HUDEP-2 (cell line): Measurements from ENCODE around the gene GPR55.

Experiments
- DNase-seq, 76 experiments: peaks; one replicate each; lab custom pipeline; 2025; ENCODE audit not compliant: unreplicated experiment in 76 of 76; lab: John Stamatoyannopoulos, UW

GPR55 gene

DNA sequence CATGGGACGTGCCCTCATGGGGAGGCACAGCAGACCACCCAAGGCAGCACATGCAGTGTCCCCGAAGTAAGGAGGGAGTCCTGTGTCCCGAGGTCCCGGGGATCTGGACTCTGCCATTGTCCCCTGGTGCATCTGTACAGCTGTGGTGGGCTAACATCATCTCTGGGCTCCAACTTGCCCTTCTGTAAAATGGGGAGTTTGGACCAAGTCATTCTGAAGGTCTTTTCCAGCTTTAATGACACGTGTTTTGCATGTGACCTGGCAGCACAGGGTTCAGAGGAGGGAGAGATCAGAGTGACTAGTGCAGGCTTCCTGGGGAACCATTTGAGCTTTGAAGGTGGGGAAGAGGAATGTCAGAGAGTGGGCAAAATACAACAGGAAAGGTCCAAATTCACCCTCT is 38.8 kb downstream of the GPR55 start:
- no peak for DNase-seq

DNA sequence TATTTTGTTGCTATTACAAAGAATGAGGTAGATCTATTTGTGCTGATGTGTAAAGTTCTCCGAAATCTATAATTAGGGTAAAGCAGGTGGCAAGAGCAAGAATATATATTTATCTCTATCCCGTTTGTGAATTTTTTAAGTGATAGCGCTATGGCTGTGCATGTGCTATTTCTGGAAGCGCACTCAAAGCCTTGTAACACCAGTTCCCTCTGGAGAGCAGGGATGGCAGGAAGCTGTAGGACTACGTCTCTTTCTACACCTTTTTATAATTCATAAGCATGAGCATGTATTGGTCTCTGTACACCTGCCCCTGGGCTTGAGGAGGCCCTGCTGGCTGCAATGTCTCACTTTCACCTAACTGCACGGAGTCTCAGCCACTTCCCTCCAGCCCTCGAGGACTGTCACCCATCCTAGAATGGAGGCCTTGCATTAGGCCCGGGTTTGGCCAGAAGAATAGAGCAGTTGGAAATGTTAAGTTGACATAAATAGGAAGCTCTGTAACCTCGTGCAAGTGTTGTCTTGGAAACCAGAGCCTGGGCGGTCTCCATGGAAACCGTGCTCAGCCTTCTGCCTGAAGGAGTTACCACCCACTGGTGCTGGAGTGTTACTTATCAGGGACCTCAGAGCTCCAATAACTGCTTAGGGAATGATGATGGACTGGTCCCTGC is 39.4 kb downstream of the GPR55 start:
- peak in 1 of 76 experiments; percentile 12 for DNase-seq

DNA sequence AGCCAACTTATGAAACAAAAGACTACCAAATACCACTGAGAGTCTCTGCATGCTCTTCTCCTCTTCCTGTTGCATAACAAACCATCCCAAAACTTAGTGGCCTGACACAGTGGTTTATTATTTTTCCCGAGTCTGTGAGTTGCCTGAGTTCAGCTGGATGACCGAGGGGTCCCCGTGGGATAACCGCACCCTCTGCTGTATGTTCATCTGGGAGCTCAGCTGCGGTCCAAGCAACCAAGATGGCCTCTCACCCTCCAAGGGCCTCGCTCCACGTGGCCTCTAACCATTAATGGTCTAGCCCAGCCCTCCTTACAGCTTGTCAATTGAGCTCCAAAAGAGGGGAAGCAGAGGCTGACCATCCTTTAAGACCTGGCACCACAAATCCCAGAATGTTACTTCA is 43.2 kb downstream of the GPR55 start:
- no peak for DNase-seq

DNA sequence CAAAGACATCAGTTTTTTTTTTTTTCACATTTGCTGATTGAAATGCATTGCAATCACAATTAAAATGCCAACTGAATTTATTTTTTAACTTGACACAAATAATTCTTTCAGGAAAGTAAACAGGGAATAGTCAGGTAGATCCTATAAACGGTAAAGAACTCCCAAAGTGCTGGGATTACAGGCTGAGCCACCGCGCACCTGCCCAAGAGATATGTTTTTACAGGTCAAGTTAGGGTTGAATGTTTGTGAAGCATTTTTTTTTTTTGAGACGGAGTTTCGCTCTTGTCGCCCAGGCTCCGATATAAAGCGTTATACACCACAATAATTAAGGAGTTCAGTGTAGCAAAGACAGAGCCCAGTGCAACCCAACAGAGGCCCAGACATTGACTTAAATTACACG is 45.2 kb downstream of the GPR55 start:
- no peak for DNase-seq

DNA sequence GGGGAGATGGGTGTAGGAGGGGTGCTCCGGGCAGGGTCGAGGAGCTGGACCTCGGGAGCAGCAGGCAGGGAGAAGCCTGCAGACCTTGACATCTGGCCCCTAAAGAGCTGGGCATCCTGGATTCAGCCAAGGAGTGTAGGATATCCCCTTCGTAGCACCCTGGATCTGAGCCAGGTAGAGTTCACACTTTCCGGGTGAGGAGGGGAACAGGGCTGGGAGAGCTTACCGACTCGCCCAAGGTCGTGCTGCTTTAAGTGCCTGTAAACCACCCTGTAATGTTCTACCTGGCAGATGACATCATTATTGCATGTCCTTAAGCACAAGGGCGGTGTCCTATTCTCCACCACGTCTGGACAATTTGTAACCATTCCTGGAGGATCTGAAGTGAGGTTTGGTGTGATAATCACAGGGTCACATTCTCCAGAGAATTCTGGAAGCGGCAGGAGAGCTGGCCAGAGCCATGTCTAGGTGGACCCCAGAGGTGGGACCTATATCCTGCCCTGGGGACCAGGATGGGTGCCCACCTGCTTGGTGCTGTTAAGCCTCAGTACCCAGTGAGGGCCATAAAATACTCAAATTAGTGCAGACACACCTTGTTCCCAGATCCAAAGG is 45.7 kb downstream of the GPR55 start:
- no peak for DNase-seq

DNA sequence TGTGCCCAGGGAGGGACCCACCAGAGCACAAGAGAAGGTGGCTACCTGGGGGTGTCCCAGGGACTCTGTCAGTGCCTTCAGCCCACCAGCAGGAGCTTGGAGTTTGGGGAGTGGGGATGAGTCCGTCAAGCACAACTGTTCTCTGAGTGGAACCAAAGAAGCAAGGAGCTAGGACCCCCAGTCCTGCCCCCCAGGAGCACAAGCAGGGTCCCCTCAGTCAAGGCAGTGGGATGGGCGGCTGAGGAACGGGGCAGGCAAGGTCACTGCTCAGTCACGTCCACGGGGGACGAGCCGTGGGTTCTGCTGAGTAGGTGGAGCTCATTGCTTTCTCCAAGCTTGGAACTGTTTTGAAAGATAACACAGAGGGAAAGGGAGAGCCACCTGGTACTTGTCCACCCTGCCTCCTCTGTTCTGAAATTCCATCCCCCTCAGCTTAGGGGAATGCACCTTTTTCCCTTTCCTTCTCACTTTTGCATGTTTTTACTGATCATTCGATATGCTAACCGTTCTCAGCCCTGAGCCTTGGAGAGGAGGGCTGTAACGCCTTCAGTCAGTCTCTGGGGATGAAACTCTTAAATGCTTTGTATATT is 46.3 kb downstream of the GPR55 start:
- no peak for DNase-seq

DNA sequence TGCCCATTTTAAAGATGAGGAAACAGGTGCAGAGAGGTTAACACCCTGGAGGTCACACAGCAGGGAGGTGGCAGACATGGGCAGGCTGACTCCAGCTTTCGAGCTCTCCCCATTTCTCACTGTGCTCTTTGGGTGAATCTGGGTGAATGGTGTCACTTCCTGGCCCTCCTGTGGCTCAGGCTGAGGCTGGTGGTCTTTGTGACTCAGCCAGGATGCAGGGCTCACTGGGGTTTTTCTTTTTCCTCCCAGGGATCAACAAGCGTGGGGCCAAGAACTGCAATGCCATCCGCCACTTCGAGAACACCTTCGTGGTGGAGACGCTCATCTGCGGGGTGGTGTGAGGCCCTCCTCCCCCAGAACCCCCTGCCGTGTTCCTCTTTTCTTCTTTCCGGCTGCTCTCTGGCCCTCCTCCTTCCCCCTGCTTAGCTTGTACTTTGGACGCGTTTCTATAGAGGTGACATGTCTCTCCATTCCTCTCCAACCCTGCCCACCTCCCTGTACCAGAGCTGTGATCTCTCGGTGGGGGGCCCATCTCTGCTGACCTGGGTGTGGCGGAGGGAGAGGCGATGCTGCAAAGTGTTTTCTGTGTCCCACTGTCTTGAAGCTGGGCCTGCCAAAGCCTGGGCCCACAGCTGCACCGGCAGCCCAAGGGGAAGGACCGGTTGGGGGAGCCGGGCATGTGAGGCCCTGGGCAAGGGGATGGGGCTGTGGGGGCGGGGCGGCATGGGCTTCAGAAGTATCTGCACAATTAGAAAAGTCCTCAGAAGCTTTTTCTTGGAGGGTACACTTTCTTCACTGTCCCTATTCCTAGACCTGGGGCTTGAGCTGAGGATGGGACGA is 47.1 kb downstream of the GPR55 start:
- no peak for DNase-seq

DNA sequence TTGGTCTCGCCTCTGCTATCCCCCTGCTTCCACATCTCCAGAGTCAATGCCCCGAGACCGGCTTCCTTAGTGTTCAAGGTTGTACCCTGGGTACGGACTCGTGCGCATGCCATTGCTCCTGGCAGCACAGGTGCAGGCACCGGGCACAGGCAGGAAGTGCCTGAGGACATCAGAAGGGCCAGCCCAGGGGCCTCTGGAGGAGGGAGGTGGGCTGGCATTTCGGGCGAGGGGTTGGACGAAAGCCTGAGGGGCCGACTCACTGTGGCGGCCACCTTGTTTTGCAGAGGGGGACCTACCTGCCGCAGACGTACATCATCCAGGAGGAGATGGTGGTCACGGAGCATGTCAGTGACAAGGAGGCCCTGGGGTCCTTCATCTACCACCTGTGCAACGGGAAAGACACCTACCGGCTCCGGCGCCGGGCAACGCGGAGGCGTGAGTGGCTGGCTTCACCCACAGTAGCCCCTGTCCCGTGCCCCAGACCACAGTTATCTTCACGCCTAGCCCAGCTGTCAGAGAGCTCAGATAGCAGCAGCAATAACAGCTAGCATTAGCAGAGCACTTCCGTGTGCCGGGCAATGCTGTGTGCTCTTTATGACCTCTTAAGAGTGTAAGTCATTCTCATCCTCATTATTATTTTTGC is 47.8 kb downstream of the GPR55 start:
- no peak for DNase-seq

DNA sequence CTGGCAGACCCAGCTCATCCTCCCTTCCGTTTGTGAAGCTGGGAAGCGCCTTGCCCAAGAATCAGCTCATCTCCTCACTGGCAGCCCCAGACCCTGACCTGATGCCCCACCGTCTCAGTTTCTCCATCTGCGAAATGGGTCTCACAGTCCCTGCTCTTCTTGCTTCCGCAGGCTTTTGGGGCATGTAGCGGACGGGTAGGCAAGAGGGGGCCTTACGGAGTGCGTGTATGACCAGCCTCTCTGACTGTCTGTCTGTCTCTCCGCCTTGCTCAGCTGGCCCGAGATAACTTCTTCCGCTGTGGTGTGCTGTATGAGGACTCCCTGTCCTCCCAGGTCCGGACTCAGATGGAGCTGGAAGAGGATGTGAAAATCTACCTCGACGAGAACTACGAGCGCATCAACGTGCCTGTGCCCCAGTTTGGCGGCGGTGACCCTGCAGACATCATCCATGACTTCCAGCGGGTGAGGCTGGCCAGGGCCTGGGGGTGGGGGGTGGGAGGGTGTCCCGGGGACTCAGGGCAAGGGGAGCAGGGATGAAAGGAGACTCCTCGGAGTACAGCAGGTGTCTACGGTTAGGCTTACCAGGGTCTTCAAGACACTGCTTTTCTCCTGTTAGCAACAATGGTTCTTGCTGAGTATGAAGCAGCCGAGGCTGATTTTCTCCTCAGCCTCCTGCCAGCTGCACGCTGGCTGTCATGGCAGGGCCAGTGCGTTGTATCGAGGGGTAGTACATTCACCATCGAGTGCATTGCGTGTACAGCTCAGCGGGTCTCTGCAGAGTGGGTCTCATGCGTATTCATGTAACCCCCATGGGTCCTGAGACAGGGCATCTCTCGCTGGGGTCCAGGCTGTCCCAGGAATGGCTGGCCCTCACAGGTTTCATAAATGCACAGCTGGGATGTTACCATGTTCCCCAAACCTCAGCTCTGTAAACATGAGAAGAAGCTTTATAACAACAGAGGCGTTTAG is 49.4 kb downstream of the GPR55 start:
- DNase-seq, result no peak

DNA sequence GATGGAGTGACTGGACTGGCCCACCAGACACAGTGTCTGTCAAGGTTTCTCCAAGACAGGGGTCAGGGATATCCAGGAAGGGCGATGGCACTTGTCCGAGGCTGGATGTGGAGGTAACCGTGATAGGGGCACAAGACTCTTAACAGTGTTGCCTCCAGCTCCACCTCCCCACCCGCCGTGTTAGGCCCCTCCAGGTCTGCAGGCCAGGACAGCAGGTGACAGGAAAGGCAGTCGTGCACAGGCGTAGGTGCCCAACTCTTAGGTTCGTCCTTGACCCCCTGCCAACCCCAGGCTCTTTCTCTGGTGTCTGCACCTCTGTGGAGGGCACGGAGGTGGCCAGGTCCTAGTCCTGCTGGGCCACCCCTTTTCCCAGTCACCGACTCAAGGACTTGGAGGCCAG is 50.2 kb downstream of the GPR55 start:
- no peak for DNase-seq

DNA sequence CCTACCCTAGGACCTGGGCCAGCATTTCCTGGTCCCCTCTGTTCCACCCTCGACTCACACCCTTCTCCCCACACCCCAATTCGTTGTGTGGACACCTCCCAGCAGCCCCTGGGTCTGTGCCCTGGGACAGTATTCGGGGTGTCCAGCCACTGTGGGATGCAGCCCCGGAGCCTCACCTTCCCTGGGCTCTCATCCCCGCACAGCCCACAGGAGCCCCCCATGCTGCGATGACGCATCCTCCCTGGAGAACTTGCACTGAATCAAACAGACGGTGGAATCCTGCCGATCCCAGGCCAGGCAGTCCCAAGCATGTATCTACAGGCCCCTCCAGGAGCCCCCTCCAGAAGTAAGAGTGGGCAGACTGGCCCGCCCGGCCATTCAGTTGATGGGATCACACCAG is 50.6 kb downstream of the GPR55 start:
- no peak for DNase-seq

DNA sequence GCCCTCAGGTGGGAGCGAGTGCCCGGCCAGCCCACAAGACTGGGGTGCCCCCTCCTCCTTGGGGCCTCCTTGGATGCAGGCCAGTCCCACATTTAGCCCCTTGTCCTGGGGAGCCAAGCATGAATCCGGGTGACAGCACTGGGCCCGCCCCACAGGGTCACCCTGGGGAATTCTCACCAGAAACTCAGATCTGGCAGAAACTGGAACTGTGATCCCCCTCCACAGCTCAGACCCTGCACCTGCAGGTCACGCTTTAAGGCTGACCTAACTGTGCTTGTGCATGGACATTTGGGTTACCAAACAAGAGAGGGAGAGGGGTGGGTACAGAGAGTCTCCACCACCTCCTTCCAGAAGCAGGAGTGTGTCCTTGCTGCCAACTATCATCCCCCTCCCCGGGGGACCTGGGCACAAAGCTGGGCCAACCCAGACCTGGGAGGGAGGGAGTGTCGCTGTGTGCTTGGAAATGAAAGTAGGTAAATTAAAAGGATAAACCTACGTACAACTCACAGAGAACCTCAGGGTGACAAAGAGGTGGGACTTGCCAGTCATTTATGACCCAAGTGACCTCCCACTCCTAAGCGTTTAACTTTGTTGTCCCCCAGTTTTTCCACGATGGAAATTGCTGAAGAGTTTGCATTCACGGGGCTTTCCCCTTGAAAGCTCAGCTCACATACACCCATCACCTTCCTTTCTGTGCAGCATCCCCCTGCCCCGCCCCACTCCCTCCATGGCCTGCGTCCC is 51.2 kb downstream of the GPR55 start:
- no peak for DNase-seq

DNA sequence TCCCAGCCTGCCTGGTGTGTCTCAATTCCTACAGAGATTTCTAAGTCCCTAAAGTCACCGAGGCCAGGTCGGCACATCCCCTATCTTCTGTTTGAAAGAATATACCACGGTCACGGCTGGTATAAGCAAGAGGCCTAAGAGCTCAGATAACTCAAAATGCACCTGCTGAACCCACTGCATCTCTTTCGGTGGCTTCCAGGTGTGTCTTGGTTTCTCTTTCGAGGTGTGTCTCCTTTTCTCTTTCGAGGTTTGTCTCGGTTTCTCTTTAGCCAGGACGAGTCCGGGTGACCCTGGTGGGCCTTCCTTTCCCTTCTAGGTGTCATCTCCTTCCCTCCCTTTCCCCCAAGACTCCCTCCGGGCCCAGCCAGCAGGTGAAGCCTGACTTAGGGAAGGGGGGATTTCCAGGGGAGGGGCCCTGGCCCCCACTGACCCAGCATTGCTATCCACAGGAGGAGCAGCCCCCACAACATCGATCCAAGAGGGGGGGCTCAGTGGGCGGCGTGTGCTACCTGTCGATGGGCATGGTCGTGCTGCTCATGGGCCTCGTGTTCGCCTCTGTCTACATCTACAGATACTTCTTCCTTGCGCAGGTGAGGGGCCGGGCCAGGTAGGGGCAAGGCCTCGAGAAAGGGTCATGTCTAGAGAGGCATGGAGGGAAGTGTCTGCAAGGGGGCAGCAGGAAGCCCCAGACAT is 51.9 kb downstream of the GPR55 start:
- DNase-seq, result no peak

DNA sequence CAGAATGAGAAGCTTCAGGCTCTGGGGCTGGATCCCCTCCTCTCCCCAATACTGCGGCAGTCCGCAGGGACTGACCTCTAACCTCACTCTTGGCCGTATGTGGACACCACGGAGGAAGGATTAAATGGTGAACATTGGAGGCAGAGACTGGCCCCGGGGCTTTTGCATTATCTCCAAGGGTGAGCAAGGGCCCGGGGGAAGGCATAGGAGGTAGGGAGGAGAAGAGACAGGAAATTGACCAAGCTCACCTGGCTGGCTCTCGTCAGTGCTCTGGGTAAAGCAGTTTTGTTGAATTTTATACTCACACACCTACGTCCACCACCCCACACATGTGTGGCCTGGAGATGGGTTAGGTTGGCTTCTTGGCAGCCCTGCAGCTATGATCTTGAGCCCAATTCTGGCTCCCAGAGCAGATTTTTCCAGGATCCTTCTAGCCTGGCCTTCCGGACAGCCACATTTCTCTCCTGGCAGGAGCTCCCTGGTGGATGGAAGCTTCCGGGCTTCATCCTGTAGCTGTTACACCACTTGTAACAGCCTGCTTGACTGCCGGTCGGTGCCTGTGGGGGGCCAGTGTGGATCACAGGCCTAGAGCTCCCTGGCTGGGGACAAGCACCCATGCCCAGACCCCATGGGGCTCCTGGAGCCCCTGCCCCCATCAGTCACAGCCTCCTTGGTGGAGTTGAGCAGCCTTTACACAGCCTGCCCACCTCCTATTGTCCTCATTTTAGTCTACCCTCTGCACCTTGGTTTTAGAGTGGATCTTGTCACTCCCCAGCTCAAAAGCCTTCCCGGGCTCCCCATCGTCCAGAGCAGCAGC is 52.7 kb downstream of the GPR55 start:
- no peak for DNase-seq

DNA sequence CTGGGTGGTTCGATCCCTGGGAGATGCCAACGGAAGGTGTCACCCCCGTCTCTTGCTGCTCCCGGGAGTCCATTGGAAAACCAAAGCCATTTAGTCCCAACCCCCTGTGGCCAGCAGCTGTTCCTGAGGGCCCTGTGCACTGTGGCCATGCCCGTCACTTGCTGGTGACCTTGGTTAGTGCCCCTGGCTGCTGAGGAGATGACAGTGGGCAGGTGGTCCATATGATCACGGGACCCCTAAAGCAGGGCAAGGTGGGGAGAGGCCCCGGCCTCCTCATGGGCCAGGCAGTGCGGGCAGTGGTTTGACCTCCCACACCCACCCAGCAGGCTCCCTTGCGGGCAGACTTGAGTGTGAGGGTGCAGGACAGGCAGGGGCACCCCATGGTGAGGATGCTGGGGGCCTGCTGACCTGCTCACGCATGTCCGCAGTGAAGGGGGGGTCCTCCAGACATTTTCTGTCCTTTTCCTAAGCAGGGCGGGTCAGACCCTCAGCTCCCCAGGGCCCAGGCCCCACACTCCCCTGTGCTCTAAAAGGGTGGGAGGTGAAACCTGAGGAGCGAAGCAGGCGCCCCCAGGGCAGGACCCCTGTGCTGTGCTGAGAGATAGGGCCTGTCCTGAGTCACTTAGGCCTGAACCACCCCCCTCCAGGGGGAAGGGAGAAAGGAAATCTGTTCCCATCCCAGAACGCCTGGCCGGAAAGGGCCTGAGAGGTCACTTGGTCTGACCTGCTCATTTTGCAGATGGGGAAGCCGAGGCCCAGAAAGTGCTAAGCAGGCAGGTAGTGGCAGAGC is 53.5 kb downstream of the GPR55 start:
- DNase-seq, result no peak

DNA sequence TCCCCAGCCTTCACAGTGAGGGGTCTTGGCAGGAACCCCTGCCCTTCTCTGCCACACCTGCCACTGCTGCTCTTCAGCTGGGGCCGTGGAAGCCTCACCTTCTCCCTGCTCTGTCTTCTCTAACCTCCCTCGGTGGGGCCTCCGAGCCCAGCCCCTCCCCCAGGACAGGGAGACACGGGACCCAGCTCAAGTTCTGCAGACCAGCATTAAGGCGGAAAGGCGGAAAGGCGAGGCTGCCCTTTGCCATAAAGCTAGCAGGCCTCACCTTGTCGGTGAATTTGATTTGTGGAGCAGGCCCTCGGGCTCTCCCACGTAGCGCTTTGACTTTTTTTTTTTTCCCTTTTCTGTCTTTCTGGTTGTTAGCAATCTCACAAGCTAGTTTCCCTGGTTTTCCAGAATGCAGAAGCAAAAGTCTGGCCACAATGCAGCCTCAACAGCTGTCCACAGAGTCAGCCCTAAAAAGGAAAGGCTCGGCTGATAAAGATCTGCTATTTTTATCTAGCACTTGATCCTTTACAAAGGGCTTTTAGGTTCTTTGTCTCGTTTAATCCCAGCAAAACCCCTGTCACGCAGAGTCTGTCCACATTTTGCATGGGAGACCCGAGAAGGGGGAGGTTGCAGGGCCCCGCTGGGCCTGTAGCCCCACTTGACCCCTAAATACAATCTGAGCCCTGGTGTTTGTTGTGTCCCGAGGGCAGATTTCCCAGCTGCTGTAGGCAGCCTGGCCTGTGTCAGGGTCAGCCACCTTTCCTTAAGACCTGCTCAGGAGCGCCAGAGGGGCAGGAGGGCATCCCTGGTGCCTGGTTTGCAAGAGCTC is 54.3 kb downstream of the GPR55 start:
- no peak for DNase-seq
